ENCODE measurements around the gene PLEKHG2. TPM values are rescaled to one million over a fixed set of nuclear protein-coding genes. Genes with fewer than 3 reads are reported as not detected.

Gene PLEKHG2
- total RNA-seq, 1 donor from 2014 or later, result 57.3 TPM

Other genes starting within 250 kb of the PLEKHG2 start
- gene NCCRP1, start 215.7 kb upstream of the PLEKHG2 start, total RNA-seq, result not detected in 2 replicates
- not detected in 2 replicates for gene SYCN, start 208.4 kb upstream of the PLEKHG2 start, total RNA-seq
- not detected in 2 replicates for gene IFNL3, start 167.7 kb upstream of the PLEKHG2 start, total RNA-seq
- not detected in 2 replicates for gene IFNL4, start 163.8 kb upstream of the PLEKHG2 start, total RNA-seq
- not detected in 2 replicates for gene IFNL2, start 144.3 kb upstream of the PLEKHG2 start, total RNA-seq
- gene IFNL1, start 116.3 kb upstream of the PLEKHG2 start, total RNA-seq, result 0.25 TPM in 1 of 2 replicates, not detected in the other
- gene LRFN1, start 91.8 kb upstream of the PLEKHG2 start, total RNA-seq, result 4.3 and 4.8 TPM in 2 replicates
- 640 and 657 TPM in 2 replicates for gene GMFG, start 76.6 kb upstream of the PLEKHG2 start, total RNA-seq
- gene SAMD4B, start 70.2 kb upstream of the PLEKHG2 start, total RNA-seq, result 45.2 and 46.1 TPM in 2 replicates
- 43.9 and 46.7 TPM in 2 replicates for gene PAF1, start 21.6 kb upstream of the PLEKHG2 start, total RNA-seq
- 35.3 and 35.8 TPM in 2 replicates for gene MED29, start 21.3 kb upstream of the PLEKHG2 start, total RNA-seq
- gene ZFP36, start 5.8 kb upstream of the PLEKHG2 start, total RNA-seq, result 74.0 and 79.7 TPM in 2 replicates
- gene RPS16, start 23.3 kb downstream of the PLEKHG2 start, total RNA-seq, result 2,392 and 2,430 TPM in 2 replicates
- gene SUPT5H, start 32.9 kb downstream of the PLEKHG2 start, total RNA-seq, result 150 and 153 TPM in 2 replicates
- gene TIMM50, start 68.2 kb downstream of the PLEKHG2 start, total RNA-seq, result 65.1 and 69.0 TPM in 2 replicates
- gene DLL3, start 86.3 kb downstream of the PLEKHG2 start, total RNA-seq, result 0.45 and 0.73 TPM in 2 replicates
- gene SELENOV, start 102.5 kb downstream of the PLEKHG2 start, total RNA-seq, result not detected in 2 replicates
- gene EID2B, start 120.2 kb downstream of the PLEKHG2 start, total RNA-seq, result 2.9 and 3.8 TPM in 2 replicates
- 14.3 and 15.8 TPM in 2 replicates for gene EID2, start 127.5 kb downstream of the PLEKHG2 start, total RNA-seq
- gene LGALS13, start 189.9 kb downstream of the PLEKHG2 start, total RNA-seq, result not detected in 2 replicates
- gene LGALS16, start 243.2 kb downstream of the PLEKHG2 start, total RNA-seq, result not detected in 2 replicates

All from T-helper 2 cell treated with Interferon-gamma antibody and Interleukin-4, amounts not matched to agents 100 ng/mL and 5 ng/mL, for 36 hours (primary cell).